GM13977 (cell line): ENCODE measurements around the gene STAT4.
A peak's percentile ranks its signal among the peaks of the same experiment; 100 is the strongest.

Source experiments
- DNase-seq: peaks from one replicate; pipeline ENCODE4 v3.0.0; 2012; ENCODE audit warnings: low spot score
- in situ Hi-C: fragments of 300-500 bp; cut with MboI; formaldehyde crosslinking; loops from one replicate; pipeline ENCODE4 v1.12.0; 2022; ENCODE audit warnings: low sequenced_read_pairs, low pct_unique_long_range_greater_than_20kb, mixed read lengths, inconsistent platforms; ENCODE audit not compliant: unreplicated experiment
- TF ChIP-seq, protein P1 (sequence below): IDR thresholded peaks from 2 replicates; pipeline ENCODE4 v1.5.1; 2012; ENCODE audit warnings: mild to moderate bottlenecking, control low read depth; ENCODE audit not compliant: insufficient read depth; ENCODE audit errors: extremely low read depth, missing control alignments

The STAT4 gene

DNA sequence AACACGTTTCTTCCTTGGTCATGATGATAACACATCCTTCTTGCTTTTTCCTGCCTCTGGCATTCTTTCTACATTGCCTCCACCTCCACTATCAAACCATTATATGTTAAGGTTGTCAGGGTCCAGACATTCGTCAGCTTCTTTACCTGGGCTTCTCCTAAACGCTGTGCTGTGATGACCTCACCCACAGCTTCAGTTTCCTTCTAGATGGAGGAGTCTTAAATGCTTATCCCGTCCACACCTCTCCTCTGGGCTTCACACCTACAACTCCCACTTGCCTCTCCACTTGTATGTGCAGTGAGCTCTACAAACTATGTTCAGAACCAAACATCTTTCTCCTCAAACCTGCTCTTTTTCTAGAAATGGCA, 136.2 kb downstream of the STAT4 start:
- in situ Hi-C loops, result no loop called here
- DNase-seq, result no peak
- TF ChIP-seq, protein P1, sequence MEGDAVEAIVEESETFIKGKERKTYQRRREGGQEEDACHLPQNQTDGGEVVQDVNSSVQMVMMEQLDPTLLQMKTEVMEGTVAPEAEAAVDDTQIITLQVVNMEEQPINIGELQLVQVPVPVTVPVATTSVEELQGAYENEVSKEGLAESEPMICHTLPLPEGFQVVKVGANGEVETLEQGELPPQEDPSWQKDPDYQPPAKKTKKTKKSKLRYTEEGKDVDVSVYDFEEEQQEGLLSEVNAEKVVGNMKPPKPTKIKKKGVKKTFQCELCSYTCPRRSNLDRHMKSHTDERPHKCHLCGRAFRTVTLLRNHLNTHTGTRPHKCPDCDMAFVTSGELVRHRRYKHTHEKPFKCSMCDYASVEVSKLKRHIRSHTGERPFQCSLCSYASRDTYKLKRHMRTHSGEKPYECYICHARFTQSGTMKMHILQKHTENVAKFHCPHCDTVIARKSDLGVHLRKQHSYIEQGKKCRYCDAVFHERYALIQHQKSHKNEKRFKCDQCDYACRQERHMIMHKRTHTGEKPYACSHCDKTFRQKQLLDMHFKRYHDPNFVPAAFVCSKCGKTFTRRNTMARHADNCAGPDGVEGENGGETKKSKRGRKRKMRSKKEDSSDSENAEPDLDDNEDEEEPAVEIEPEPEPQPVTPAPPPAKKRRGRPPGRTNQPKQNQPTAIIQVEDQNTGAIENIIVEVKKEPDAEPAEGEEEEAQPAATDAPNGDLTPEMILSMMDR, result no peak

DNA sequence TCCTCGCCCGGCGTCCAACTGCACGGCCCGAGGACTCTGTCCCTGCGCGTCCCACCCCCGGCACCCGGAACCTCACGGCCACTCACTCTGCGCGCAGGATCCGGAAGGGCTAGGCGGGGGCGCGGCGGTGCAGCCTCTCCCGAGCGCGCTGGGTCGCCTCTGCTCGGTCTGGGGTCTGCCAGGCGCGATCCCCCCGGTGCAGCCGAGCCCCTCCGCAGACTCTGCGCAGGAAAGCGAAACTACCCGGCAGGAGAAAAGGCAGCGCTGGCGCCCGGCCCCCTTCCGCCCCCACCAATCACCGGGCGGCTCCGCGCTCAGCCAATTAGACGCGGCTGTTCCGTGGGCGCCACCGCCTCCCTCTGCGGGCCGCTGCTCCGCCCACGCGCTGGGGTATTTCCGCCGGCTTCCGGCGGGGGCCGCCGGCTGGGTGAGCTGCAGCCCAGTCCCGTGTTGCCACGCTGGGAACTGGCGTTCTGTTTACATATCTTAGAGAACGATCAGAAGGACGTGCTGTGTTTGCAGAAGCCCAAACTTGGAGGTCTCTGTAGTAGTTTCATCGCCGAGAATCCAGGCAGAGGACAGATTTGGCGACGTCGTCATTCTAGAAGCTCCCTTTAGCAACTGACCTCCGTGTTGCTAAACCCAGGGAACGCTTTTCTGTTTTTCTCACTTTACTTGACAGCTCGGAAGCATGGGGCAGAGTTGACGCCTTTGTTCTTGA, 136.7 kb downstream of the STAT4 start, which contains the start of gene STAT1:
Gene STAT1 (minus strand): TSS at position 240 of the 721 bp plus-strand sequence. CDS start 4,168 bp downstream, outside the sequence.
- TF ChIP-seq, protein P1, result no peak
- in situ Hi-C loops, result no loop called here
- peak; percentile 98 for DNase-seq

DNA sequence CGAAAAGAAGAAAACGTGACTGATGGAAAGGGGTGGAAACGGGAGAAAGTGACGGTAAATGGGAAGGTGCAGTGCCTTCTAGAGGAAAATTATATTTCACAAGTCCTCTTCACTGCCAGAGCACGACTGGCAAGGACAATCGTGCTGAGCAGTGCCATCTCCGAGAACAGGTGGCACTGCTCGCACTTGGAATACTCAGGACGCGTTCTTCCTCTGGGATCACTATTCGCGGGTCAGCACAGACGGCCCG, 137.2 kb downstream of the STAT4 start:
- no peak for DNase-seq
- TF ChIP-seq, protein P1, result no peak
- in situ Hi-C loops, result no loop called here

DNA sequence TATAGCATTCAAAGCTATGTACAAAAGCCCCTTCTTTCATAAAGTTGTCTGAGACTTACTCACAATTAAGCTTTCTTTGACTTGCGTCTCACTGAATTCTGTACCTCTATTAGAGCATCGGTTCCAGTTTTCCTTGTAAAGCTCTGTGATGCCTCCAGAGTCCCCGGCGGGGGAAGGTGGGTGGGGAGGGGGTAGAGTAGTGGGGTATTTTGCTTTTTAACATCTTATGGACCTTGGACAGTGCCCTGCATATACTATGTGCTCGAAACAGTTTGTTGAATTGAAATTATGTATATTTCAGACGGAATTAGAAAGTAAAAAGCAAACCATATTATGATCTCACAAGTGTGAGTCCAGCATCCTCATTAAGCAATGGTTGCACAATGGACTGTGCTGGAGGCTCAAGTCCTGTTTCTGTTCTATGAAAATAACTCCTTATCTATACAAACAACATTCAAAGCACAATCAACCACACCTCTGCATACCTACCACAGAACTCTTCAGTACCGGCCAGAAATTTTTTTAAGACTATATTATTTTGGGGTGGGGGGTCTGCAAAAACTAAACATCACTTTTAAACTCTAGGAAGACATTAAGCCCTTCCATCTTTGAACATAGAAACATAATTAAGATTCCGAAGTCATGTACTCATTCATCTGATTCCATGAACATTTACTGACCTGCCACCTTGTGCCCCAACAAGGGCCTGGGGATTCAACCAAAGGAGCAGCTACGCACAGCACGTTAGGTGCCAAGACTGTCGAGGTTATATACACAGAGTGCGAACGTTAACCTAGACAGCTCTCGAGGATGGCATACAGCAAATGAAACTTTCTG, 137.7 kb downstream of the STAT4 start:
- in situ Hi-C loops, result no loop called here
- TF ChIP-seq, protein P1, result no peak
- no peak for DNase-seq

DNA sequence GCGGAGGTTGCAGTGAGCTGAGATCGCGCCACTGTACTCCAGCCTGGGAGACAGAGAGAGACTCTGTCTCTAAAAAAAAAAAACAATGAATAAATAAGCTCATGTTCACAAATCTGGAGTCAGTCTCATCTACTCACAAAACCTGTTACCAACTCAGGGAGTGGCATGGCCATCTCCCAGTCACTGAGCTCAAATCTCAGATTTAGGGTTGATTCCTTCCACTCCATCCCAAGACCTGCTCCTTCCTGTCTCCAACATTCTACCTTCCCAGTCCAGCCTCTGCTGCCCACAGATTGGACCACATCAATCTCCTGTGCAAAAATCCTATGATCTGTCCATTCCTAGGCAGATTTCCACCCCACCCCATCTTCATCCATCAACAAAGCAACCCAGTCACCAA, 138.4 kb downstream of the STAT4 start:
- TF ChIP-seq, protein P1, result no peak
- no peak for DNase-seq
- in situ Hi-C loops, result no loop called here

DNA sequence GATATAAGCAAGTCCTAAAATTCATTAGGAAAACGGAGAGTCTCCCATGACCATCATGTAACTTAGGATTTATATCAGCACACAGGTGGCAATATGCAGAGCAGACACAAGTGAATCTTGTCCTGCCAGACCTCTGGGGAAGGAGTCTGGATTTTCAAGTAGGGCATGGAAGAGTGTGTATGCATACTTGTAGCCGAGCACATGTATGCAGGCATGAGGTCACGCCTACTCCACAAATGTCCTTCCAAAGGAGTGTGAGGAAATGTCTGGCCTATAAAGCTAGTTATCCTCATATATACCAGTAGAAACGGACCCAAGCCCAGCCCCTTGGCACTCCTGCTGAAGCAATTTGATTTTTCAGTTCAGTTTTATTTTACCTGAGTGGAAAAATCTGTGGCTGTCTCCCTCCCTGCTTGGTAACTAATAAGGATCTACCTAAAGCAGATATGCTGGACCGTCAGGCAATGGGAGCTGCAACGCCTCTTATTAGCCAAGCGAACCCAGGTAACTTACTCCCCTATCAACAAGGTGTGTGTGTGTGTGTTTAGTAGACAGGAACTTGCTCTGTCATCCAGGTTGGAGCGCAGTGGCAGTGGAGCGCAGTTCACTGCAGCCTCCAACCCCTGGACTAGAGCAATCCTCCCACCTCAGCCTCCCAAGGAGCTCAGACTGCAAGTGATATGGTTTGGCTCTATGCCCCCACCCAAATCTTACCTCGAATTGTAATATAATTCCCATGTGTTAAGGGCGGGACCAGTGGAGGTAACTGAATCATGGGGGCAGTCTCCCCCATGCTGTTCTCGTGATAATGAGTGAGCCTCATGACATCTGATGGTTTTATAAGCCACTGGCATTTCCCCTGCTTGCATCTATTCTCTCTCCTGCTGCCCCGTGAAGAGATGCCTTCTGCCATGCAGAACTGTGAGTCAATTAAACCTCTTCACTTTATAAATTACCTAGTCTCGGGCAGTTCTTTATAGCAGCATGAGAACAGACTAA, 139.6 kb downstream of the STAT4 start:
- TF ChIP-seq, protein P1, result no peak
- DNase-seq, result no peak
- in situ Hi-C loops, result no loop called here
